DMS79 treated with DMSO at 0.1 percent for 48 hours (cell line): ENCODE measurements around the gene CT47C1.

ENCODE experiments used
- DNase-seq: peaks from one replicate; lab custom pipeline; 2025; lab: John Stamatoyannopoulos, UW

The CT47C1 gene

GRCh38 chrX:119073911-119074310 is 1.1 kb downstream of the CT47C1 start:
- DNase-seq: no peak

GRCh38 chrX:119075270-119076025 is 2.7 kb downstream of the CT47C1 start:
- no peak for DNase-seq

- no peak for DNase-seq
Measured at GRCh38 chrX:119082278-119082677, 9.5 kb downstream of the CT47C1 start.

GRCh38 chrX:119084766-119085165 is 12.0 kb downstream of the CT47C1 start:
- no peak for DNase-seq

- no peak for DNase-seq
Measured at GRCh38 chrX:119087121-119087520, 14.3 kb downstream of the CT47C1 start.

- DNase-seq: no peak
Measured at GRCh38 chrX:119089619-119090018, 16.8 kb downstream of the CT47C1 start.

- no peak for DNase-seq
Measured at GRCh38 chrX:119090627-119091026, 17.8 kb downstream of the CT47C1 start.

GRCh38 chrX:119093991-119094735 is 21.4 kb downstream of the CT47C1 start:
- no peak for DNase-seq

- DNase-seq: no peak
Measured at GRCh38 chrX:119094819-119095218, 22.0 kb downstream of the CT47C1 start.

- DNase-seq: no peak
Measured at GRCh38 chrX:119095936-119096335, 23.1 kb downstream of the CT47C1 start.

GRCh38 chrX:119101168-119101567 is 28.4 kb downstream of the CT47C1 start:
- no peak for DNase-seq

- no peak for DNase-seq
Measured at GRCh38 chrX:119105826-119106225, 33.0 kb downstream of the CT47C1 start.

- no peak for DNase-seq
Measured at GRCh38 chrX:119107206-119107605, 34.4 kb downstream of the CT47C1 start.

- no peak for DNase-seq
Measured at GRCh38 chrX:119118780-119119395, 46.1 kb downstream of the CT47C1 start.

GRCh38 chrX:119121341-119121740 is 48.5 kb downstream of the CT47C1 start:
- no peak for DNase-seq
